ENCODE data around the gene SLC22A4. TPM values are rescaled to one million over a fixed set of nuclear protein-coding genes. Genes with fewer than 3 reads are reported as not detected.

SLC22A4 gene
- total RNA-seq, 1 donor from 2014 or later, result 8.5 TPM

DNA sequence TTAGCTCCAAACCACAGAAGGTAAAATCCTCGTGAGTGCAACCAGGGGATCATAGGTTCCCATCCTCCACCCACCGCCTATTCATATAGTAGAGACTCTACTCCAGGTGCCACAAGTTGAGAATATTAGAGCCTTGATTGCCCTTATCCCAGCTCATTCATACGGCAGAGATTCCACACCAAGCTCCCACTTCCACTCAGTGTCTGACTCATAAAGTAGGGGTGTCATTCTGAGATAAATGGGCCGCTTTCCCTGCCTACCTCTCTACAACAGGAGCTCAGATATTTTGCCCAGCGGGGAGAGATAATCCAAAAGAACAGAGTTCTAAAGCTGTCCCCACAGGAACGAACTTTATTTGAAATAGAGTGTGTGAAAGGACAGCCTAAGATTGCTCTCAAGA, 9.4 kb downstream of the SLC22A4 start:
- no peak for TF ChIP-seq CTCF (IDR thresholded peaks at IDR 0.05)
- intact Hi-C loops (cut with DNase I), result no loop called here
- H3K27ac ChIP-seq, result no peak overlapping the region
- H3K9me3 ChIP-seq, result peaks cover 11% of the 10 kb centered on the region
- no peak overlapping the region for H3K4me3 ChIP-seq
- no peak for ATAC-seq
- H3K4me1 ChIP-seq, result no peaks in the 10 kb centered on the region
- no peak for DNase-seq
- H3K27me3 ChIP-seq (ENCODE audit: low read depth), result no peaks in the 10 kb centered on the region
- H3K36me3 ChIP-seq, result no peaks in the 10 kb centered on the region

- TF ChIP-seq CTCF (IDR thresholded peaks at IDR 0.05), result no peak
- H3K27me3 ChIP-seq (ENCODE audit: low read depth), result no peaks in the 10 kb centered on the region
Observed at GRCh38 chr5:132305420-132305819, 11.2 kb downstream of the SLC22A4 start.

DNA sequence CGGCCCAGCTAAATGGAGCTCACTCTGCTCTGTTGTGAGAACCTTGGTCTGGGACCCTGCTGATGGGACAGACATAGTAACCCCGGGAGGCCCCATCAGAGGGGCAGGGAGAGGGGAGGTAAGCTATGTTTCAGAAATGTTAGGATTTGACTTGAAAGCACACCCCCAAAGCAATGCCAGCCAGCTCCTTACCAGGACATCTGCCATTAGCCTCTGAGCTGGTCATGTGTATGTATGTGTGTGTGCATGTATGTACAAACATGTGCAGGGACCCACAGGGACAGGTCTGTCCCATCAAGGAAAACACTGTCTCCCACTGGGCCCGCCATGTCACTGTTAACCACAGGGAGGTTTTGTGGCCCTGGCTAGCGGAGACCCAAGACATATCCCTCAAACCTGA, 14.5 kb downstream of the SLC22A4 start:
- intact Hi-C loops (cut with DNase I), result no loop called here
- H3K27ac ChIP-seq, result no peak overlapping the region
- no peak for TF ChIP-seq CTCF (IDR thresholded peaks at IDR 0.05)

More at GRCh38 chr5:132305420-132305819, 11.2 kb downstream of the SLC22A4 start:
- no peaks in the 10 kb centered on the region for H3K4me1 ChIP-seq
- H3K9me3 ChIP-seq, result peaks cover 11% of the 10 kb centered on the region
- no peak for ATAC-seq
- H3K27ac ChIP-seq, result no peak overlapping the region
- H3K36me3 ChIP-seq, result no peaks in the 10 kb centered on the region
- no peak for DNase-seq
- intact Hi-C loops (cut with DNase I), result no loop called here
- H3K4me3 ChIP-seq, result no peak overlapping the region

DNA sequence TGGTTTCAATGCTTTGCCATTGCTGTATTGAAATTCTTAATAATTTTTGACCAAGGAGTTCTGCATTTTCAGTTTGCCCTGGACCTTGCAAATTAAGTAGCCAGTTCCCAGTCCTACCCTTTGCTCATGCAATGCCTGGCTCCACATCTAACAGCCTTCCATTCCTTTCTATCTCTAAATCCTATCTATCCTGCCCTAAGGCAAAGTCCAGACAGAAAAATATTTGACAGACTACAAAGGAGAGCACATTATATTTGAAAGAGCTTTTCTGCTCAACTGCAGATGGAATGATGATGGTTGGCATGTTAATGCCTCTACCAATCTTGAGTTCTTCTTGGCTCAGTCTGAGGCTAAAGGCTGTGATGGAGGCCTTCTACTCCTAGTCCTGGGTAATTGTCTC, 15.5 kb downstream of the SLC22A4 start:
- H3K36me3 ChIP-seq, result no peaks in the 10 kb centered on the region
- H3K4me3 ChIP-seq, result no peak overlapping the region
- ATAC-seq (no peak), DNase-seq (no peak)
- no peaks in the 10 kb centered on the region for H3K27me3 ChIP-seq (ENCODE audit: low read depth)
- no peaks in the 10 kb centered on the region for H3K4me1 ChIP-seq
- peaks cover 11% of the 10 kb centered on the region for H3K9me3 ChIP-seq
- intact Hi-C loops (cut with DNase I), result no loop called here
- TF ChIP-seq CTCF (IDR thresholded peaks at IDR 0.05), result no peak
- no peak overlapping the region for H3K27ac ChIP-seq

More for the DNA sequence above, 14.5 kb downstream of the SLC22A4 start:
- Histone ChIP-seq H3K36me3 (no peaks in the 10 kb centered on the region), H3K4me3 (no peak overlapping the region), H3K27me3 (ENCODE audit: low read depth) (no peaks in the 10 kb centered on the region), H3K9me3 (peaks cover 11% of the 10 kb centered on the region), H3K4me1 (no peaks in the 10 kb centered on the region)
- ATAC-seq, result no peak
- DNase-seq, result no peak

DNA sequence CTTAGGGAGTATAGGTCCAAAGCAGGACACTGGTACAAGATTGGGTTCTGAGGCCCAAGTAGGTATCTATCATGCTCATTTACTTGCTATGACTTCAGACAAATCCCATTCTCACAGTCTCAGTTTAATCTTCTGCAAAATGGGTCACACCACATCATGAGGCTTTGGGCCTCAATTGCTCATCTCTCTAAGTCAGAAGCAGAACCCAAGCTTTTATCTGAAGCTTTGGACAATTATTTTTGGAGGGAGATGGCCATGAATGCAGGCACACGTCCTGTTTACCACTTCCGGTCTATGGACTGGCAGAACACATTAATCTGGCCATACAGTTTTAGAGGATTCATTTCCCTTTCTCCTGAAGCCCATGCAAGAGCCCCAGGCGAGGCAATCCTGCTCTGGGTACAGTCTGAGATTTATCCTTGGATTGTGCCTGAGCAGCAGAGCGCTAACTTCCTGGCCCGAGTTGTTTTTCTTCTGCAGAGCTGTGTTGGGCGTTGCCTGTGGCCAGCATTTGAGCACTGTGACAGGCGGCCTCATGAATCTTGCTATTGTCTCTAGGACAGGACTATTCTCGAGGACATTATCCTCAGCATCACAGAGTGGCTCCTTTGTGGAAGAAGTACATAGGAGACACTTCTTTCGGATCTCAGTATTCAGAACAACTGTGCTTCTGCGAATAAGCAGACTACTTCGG, 16.1 kb downstream of the SLC22A4 start:
- DNase-seq (no peak), ATAC-seq (no peak)
- no peak overlapping the region for H3K4me3 ChIP-seq
- no peaks in the 10 kb centered on the region for H3K4me1 ChIP-seq
- TF ChIP-seq CTCF (IDR thresholded peaks at IDR 0.05), result no peak
- no peaks in the 10 kb centered on the region for H3K36me3 ChIP-seq
- peaks cover 6% of the 10 kb centered on the region for H3K9me3 ChIP-seq
- H3K27me3 ChIP-seq (ENCODE audit: low read depth), result no peaks in the 10 kb centered on the region
- intact Hi-C loops (cut with DNase I), result no loop called here
- no peak overlapping the region for H3K27ac ChIP-seq
